ENCODE data around the gene CREB3.
A peak's percentile ranks its signal among the peaks of the same experiment; 100 is the strongest.

The CREB3 gene

GRCh38 chr9:35732185-35732799 lies at the start of gene CREB3, which contains the start of gene TLN1:
Gene CREB3 (plus strand): TSS chr9:35732666. CDS start chr9:35732773, 107 bp downstream.
Gene TLN1 (minus strand): TSS chr9:35732195. CDS start chr9:35725694, 6,501 bp downstream.
- peak; percentile 85 to 93 for DNase-seq

GRCh38 chr9:35683323-35683722 lies 49.1 kb upstream of the CREB3 start:
- DNase-seq, result no peak

DNA sequence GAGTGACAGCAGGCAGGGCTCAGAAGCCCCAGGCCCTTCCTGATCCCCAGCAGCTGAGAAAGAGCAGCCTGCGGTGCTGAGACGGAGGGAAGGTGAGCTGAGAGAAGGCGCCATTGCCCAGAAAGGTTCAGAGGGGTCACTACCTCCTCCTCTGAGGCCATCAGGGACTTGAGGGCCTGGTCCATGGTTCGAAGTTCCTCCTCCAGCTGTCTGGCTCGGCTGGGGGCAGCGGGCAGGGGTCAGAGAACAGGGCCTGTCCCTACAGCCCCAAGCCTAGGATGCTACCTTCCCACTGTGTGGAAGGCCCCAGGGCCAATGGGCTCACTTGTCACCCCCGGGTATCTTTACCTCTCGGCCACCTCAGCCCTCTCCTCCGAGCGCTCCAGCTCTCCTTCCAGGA lies 47.5 kb upstream of the CREB3 start:
- DNase-seq, result no peak

DNA sequence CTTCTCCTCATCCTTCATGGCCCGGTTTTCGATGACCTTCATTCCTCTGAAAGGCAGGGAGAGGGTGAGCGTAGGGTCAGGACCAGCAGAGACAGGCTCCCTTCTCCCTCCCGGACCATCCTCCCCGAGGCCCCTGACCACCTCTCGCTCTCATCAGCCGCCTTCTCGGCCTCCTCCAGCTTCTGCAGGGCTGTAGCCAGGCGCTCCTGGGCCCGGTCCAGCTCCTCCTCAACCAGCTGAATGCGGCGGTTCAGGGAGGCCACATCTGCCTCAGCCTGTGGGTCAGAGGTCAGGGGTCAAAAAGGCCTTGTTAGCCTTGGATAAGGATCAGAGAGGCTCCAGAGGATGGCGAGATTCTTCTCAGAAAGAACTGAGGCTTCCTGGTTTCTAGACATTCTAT lies 47.0 kb upstream of the CREB3 start:
- no peak for DNase-seq

DNA sequence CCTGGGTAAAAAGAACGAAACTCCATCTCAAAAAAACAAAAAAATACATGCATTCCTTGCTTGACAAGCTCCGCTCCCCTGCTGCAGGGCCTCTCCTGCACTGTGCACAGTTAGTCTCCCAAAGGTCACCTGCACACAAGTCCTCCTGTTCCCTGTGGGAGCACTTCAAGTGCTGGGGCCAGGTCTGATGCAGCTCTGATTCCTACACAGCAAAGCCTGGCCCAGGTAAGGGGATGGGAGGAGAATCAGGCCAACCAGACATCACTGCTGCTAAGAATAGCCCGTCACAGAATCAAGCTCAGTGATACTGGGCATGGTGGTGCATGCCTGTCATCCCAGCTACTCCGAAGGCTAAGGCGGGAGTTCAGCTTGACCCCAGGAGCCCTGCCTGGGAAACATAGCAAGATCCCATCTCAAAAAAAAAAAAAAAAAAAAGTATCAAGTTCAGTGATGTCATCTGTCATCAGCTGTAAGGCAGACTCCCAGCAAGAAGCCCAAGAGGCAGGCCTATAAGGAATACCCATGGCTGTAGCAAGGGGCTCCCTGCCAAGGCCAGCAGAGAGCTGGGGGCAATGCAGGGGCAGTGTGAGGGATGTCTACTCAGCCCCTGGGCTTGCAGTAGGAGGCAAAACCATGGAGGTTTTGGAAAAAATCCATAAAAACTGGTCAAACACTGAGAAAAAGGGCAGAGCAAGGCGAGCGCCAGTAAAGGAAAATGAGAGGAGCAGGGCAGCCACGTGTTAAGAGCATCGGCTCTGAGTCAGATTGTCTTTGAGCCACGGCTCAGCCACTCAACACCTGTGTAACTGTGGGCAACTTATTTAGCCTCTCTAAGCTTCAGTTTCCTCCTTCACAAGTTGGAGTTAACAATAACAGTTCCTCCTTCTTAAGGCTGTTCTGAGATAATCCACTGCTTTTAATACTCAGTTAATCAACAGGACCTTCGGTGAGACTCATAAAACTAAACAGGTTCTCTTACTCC lies 46.0 kb upstream of the CREB3 start:
- no peak for DNase-seq

DNA sequence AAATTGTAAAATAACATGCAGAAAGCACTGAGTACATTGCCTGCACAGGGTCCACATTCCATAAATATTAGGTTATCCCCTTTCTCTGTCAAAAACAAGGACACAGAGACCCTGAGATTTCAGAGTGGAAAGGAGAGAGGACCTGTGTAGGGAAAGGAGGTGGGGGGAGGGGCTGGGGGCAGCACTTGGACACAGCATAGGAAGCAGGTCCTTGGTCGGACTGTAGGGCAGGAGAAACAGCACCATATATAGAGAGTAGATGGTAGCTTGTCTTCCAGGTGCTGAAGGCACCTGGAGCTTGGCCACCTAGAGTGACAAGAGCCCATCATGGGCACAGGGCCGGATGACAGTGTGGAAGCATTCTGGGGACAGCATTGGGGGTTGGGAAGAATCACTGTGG lies 45.2 kb upstream of the CREB3 start:
- no peak for DNase-seq

DNA sequence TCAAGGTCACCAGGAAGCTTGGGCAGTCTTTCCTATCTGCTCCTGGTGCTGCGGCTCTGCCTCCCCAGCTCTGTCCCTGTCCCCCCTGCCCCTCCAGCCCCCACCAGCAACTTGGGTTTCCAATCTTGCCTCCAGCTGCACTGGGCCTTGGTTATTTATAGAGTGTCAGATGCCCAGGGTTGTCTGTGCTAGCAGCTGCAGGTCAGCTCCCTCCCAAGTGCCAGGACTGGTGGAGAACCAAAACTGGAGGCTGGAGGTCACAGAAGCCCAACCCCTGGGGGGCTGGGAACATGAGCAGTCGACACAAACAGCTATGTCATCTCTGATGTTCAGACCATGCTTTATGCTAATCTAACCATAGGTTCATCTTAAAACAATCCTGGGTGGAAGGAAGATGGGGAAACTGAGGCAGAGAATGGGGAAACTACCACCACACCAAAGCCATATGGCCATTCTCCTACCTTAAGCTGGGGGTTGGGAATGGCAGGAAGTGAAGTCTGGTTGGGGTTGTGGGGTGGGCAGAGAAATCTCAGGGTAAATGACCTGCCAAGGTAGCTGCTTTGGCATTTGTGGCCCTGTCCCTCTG lies 44.4 kb upstream of the CREB3 start:
- DNase-seq, result no peak

DNA sequence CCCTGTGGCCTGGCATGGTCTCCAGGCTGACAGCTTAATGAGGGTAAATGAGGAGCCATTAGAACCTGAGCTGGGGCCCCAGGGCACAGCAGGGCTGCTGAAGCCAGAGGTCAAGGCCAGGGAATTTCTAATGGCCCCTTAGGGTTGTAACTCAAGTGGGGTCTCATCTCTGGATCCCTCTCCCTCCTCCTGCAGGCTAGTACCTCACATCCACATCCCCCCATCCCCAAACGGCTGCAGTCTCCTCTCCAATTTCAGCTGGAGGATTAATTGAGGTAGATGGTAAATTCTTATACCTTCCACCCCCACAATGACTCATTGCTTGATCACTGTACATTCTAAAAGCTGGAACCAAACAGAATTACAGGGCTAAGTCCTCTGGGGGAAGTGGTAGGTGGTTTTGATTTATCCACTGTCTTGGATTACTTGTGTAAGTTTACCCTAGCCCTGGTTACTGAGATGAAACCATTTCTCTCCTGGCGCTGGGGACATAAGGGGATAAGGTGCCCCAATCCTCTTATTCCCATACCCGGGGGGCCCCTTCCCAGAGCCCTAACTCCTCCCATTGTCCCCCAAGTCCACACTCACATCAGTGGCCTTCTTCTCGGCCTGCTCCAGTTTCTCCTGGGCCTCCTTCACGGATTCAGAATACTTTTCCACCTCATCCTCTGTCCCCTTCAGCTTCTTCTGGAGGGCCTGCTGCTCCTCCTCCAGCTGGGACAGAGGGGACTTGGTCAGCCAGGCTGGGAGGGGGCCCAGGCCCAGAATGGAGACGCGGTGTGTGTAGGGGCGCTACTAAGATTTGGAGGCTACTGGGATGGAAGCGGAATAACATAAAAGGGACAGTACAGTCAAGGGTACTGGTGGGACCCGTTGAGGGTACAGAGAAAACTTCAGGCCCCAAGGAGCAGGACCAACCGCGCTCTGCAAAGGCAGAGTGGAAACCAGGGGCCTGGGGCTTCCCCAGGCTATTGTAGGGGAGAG lies 43.6 kb upstream of the CREB3 start:
- DNase-seq, result no peak

GRCh38 chr9:35689542-35690293 lies 42.7 kb upstream of the CREB3 start, which contains the start of gene TPM2:
Gene TPM2 (minus strand): TSS chr9:35689925. CDS start chr9:35689817, 108 bp downstream.
- DNase-seq, result no peak

DNA sequence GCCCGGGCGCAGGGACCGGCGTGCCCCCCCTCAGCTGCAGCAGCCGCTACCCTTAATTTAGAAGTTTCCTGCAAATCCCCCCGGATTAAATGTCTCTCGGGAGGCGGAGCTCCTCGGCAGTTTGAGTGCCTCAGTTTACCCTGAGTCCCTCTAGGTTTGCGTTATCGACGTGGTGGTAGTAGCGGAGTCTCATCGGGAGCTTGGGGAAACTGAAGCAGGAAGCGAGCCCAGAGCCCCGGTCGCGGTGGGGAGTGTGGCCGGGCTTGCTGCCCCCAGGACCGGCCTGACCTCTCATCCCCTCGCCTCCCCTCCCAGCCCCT lies 42.2 kb upstream of the CREB3 start:
- no peak for DNase-seq

GRCh38 chr9:35690614-35691333 lies 41.7 kb upstream of the CREB3 start:
- no peak for DNase-seq

GRCh38 chr9:35691334-35691650 lies 41.2 kb upstream of the CREB3 start:
- no peak for DNase-seq

GRCh38 chr9:35691757-35692301 lies 40.6 kb upstream of the CREB3 start:
- DNase-seq, result no peak

GRCh38 chr9:35695943-35696401 lies 36.5 kb upstream of the CREB3 start:
- DNase-seq, result no peak

GRCh38 chr9:35696520-35697215 lies 35.8 kb upstream of the CREB3 start:
- peak in 1 of 2 experiments; percentile 0 for DNase-seq

GRCh38 chr9:35697486-35697885 lies 35.0 kb upstream of the CREB3 start:
- DNase-seq, result no peak

DNA sequence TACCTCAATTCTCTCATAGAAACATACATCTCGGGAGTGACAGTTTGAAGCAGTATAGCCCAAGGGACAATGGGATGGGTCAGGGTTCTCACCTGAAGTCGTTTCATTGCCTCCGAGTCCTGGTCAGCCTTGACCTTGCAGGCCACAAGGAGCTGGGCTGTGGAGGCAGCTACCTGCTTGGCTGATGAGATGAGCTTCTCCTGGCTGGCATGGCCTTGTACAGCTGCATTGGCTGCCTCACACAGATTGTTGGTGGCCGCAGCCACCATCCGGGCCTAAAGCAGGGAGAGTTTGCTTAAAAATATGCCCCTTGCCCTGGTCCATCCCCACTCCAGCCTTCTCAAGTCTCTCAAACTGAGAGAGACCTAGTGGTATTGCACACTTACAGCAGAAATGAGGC lies 34.2 kb upstream of the CREB3 start:
- DNase-seq, result no peak

DNA sequence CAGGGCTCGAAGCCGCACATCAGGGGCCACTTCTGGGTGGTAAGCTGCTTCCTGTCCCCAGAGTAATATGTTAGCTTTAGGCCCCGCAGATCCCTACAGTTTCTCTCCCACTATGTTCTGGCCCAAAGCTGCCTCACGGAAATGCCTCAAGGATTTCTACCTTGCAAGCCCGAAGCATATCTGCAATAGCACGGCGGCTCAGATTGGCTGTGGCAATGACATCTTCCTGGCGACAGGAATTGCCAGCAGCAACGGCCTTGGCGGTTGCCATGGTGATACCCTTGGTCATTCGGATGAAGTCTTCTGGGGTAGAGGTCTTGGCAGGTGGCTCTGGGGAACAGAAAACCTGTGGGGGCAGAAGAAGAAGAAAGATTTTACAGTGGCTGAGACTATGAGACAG lies 32.4 kb upstream of the CREB3 start:
- no peak for DNase-seq

DNA sequence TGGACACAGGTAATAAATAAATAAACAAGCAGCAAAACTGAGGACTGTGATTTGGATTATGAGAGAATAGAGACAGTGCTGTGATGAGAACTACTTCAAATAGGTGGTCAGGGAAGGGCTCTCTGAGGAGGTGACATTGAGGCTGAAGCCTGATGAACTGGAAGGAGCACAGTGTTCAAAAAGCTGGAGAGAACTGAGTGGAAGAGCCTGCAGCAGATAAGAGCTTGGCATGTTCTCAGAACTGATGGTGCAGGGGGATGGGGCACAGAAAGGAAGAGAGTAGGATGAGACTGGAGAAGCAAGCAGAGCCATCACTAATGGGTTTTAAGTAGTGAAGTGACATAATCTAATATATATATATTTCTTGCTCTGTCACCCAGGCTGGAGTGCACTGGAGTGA lies 31.5 kb upstream of the CREB3 start:
- no peak for DNase-seq

- DNase-seq, result no peak
These were observed 29.8 kb upstream of the CREB3 start for GRCh38 chr9:35702696-35703095.

Measured in NCI-H187 (cell line).